ENCODE results near the gene VPS13A.

Gene VPS13A

DNA sequence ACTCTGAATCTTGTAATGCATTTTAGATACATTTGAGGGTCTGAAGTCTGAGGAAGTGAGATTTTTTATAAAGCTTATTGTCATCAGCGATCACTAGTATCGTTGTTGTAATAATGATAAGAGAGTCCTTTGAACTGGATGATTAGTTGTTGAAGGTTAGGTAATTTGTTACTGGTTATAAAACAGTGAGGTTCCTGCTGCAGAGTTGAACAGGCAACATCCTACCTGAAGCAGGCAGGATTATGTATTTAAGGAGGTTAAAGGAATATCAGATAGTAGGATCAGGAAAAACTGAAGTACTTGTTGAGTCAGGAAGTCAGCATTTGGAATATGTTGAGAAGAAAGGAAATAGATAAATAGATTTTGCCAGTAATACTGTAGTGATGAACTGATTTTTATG, 106.7 kb downstream of the VPS13A start:
- H3K36me3 ChIP-seq (ENCODE audit: control insufficient read depth, insufficient read depth, low read length), result peaks cover 2% of the 10 kb centered on the region
- DNase-seq (ENCODE audit: extremely low read depth, insufficient read length), result no peak
- no peaks in the 10 kb centered on the region for H3K27me3 ChIP-seq (replicated peaks; ENCODE audit: control insufficient read depth, insufficient read depth, low read length)
- H3K4me3 ChIP-seq (replicated peaks; ENCODE audit: low read depth, low read length), result no peak overlapping the region
- TF ChIP-seq, protein P1, sequence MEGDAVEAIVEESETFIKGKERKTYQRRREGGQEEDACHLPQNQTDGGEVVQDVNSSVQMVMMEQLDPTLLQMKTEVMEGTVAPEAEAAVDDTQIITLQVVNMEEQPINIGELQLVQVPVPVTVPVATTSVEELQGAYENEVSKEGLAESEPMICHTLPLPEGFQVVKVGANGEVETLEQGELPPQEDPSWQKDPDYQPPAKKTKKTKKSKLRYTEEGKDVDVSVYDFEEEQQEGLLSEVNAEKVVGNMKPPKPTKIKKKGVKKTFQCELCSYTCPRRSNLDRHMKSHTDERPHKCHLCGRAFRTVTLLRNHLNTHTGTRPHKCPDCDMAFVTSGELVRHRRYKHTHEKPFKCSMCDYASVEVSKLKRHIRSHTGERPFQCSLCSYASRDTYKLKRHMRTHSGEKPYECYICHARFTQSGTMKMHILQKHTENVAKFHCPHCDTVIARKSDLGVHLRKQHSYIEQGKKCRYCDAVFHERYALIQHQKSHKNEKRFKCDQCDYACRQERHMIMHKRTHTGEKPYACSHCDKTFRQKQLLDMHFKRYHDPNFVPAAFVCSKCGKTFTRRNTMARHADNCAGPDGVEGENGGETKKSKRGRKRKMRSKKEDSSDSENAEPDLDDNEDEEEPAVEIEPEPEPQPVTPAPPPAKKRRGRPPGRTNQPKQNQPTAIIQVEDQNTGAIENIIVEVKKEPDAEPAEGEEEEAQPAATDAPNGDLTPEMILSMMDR (IDR thresholded peaks at IDR 0.05; ENCODE audit: insufficient read depth, low read length, poor library complexity, severe bottlenecking), result no peak

GRCh38 chr9:77284616-77285015, 107.3 kb downstream of the VPS13A start:
- Histone ChIP-seq H3K27me3 (replicated peaks; ENCODE audit: control insufficient read depth, insufficient read depth, low read length) (no peaks in the 10 kb centered on the region), H3K36me3 (ENCODE audit: control insufficient read depth, insufficient read depth, low read length) (no peaks in the 10 kb centered on the region; the same call in none of the 2 replicates), H3K4me3 (replicated peaks; ENCODE audit: low read depth, low read length) (no peak overlapping the region)
- TF ChIP-seq, protein P1 (IDR thresholded peaks at IDR 0.05; ENCODE audit: insufficient read depth, low read length, poor library complexity, severe bottlenecking), result no peak
- no peak for DNase-seq (ENCODE audit: extremely low read depth, insufficient read length)

- no peak for DNase-seq (ENCODE audit: extremely low read depth, insufficient read length)
- Histone ChIP-seq H3K27me3 (replicated peaks; ENCODE audit: control insufficient read depth, insufficient read depth, low read length) (no peaks in the 10 kb centered on the region), H3K4me3 (replicated peaks; ENCODE audit: low read depth, low read length) (no peak overlapping the region), H3K36me3 (ENCODE audit: control insufficient read depth, insufficient read depth, low read length) (no peaks in the 10 kb centered on the region; the same call in 1 of the 2 replicates)
- TF ChIP-seq, protein P1 (IDR thresholded peaks at IDR 0.05; ENCODE audit: insufficient read depth, low read length, poor library complexity, severe bottlenecking), result no peak
These were observed 113.0 kb downstream of the VPS13A start for GRCh38 chr9:77290373-77290772.

GRCh38 chr9:77291714-77292113, 114.4 kb downstream of the VPS13A start:
- Histone ChIP-seq H3K36me3 (ENCODE audit: control insufficient read depth, insufficient read depth, low read length) (no peaks in the 10 kb centered on the region; the same call in 1 of the 2 replicates), H3K27me3 (replicated peaks; ENCODE audit: control insufficient read depth, insufficient read depth, low read length) (no peaks in the 10 kb centered on the region), H3K4me3 (replicated peaks; ENCODE audit: low read depth, low read length) (no peak overlapping the region)
- DNase-seq (ENCODE audit: extremely low read depth, insufficient read length), result no peak
- TF ChIP-seq, protein P1 (IDR thresholded peaks at IDR 0.05; ENCODE audit: insufficient read depth, low read length, poor library complexity, severe bottlenecking), result no peak

- no peak for DNase-seq (ENCODE audit: extremely low read depth, insufficient read length)
- H3K36me3 ChIP-seq (ENCODE audit: control insufficient read depth, insufficient read depth, low read length), result no peaks in the 10 kb centered on the region; the same call in 1 of the 2 replicates
- TF ChIP-seq, protein P1 (IDR thresholded peaks at IDR 0.05; ENCODE audit: insufficient read depth, low read length, poor library complexity, severe bottlenecking), result no peak
- no peaks in the 10 kb centered on the region for H3K27me3 ChIP-seq (replicated peaks; ENCODE audit: control insufficient read depth, insufficient read depth, low read length)
- H3K4me3 ChIP-seq (replicated peaks; ENCODE audit: low read depth, low read length), result no peak overlapping the region
These were observed 116.6 kb downstream of the VPS13A start for GRCh38 chr9:77293949-77294348.

GRCh38 chr9:77304543-77304942, 127.2 kb downstream of the VPS13A start:
- no peak for DNase-seq (ENCODE audit: extremely low read depth, insufficient read length)
- no peaks in the 10 kb centered on the region for H3K27me3 ChIP-seq (replicated peaks; ENCODE audit: control insufficient read depth, insufficient read depth, low read length)
- no peaks in the 10 kb centered on the region; the same call in 1 of the 2 replicates for H3K36me3 ChIP-seq (ENCODE audit: control insufficient read depth, insufficient read depth, low read length)
- TF ChIP-seq, protein P1 (IDR thresholded peaks at IDR 0.05; ENCODE audit: insufficient read depth, low read length, poor library complexity, severe bottlenecking), result no peak
- no peak overlapping the region for H3K4me3 ChIP-seq (replicated peaks; ENCODE audit: low read depth, low read length)
